Effector memory CD4-positive, alpha-beta T cell (primary cell): ENCODE measurements around the gene P2RX2.

Source experiments
- DNase-seq, 3 donors: peaks; one replicate each; pipeline ENCODE4 v3.0.0-alpha.2; 2020
- H3K27ac ChIP-seq: 2 replicates; pipeline ENCODE4 v1.7.0; 2013; ENCODE audit warnings: mild to moderate bottlenecking, low read length, moderate library complexity; ENCODE audit not compliant: insufficient read depth, poor library complexity, severe bottlenecking
- H3K27me3 ChIP-seq: replicated peaks from 2 replicates; pipeline ENCODE4 v1.7.0; 2013; ENCODE audit warnings: mild to moderate bottlenecking, low read length; ENCODE audit not compliant: insufficient read depth, control insufficient read depth, poor library complexity, severe bottlenecking
- H3K36me3 ChIP-seq: 2 replicates; pipeline ENCODE4 v1.7.0; 2013; ENCODE audit warnings: mild to moderate bottlenecking, low read length, moderate library complexity; ENCODE audit not compliant: control insufficient read depth, insufficient read depth
- H3K4me1 ChIP-seq: 2 replicates; pipeline ENCODE4 v1.7.0; 2013; ENCODE audit warnings: low read length, mild to moderate bottlenecking; ENCODE audit not compliant: control insufficient read depth, insufficient read depth, poor library complexity, severe bottlenecking
- H3K4me3 ChIP-seq: 2 replicates; pipeline ENCODE4 v1.7.0; 2013; ENCODE audit warnings: low read length, low read depth, mild to moderate bottlenecking; ENCODE audit not compliant: insufficient read depth, poor library complexity, severe bottlenecking
- H3K9me3 ChIP-seq: 2 replicates; pipeline ENCODE4 v1.7.0; 2013; ENCODE audit warnings: mild to moderate bottlenecking, low read length, moderate library complexity; ENCODE audit not compliant: control insufficient read depth

Gene P2RX2

DNA sequence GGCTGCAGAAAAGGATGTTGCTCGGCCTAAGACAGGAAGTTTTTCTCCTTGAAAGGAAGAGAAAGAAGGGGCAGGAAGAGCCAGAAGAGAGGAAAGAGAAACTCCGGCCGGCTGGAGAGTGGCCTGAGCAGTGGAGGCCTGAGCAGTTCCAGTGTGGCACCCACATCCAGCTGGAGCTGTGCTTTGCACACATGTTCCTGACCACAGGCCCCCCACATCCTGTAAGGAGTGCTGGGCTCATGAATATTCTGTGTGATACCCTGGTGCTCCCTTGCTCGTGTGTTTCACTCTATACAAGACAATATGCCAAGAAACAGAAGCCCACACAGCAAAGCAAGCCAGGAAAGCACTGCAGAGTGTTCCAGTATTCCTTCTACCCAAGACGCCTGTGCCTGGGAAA, 41.5 kb downstream of the P2RX2 start:
- Histone ChIP-seq H3K4me3 (no peak overlapping the region), H3K36me3 (peaks cover 65% of the 10 kb centered on the region), H3K27me3 (no peaks in the 10 kb centered on the region), H3K27ac (no peak overlapping the region), H3K4me1 (no peaks in the 10 kb centered on the region), H3K9me3 (no peaks in the 10 kb centered on the region)
- no peak for DNase-seq

GRCh38 chr12:132660996-132661395, 42.4 kb downstream of the P2RX2 start:
- Histone ChIP-seq H3K27ac (no peak overlapping the region), H3K36me3 (peaks cover 74% of the 10 kb centered on the region), H3K4me1 (no peaks in the 10 kb centered on the region), H3K4me3 (no peak overlapping the region), H3K27me3 (no peaks in the 10 kb centered on the region), H3K9me3 (no peaks in the 10 kb centered on the region)
- DNase-seq, result no peak

GRCh38 chr12:132661972-132662371, 43.4 kb downstream of the P2RX2 start:
- no peak for DNase-seq
- Histone ChIP-seq H3K36me3 (peaks cover 79% of the 10 kb centered on the region), H3K27ac (no peak overlapping the region), H3K4me1 (no peaks in the 10 kb centered on the region), H3K9me3 (no peaks in the 10 kb centered on the region), H3K27me3 (no peaks in the 10 kb centered on the region), H3K4me3 (no peak overlapping the region)

DNA sequence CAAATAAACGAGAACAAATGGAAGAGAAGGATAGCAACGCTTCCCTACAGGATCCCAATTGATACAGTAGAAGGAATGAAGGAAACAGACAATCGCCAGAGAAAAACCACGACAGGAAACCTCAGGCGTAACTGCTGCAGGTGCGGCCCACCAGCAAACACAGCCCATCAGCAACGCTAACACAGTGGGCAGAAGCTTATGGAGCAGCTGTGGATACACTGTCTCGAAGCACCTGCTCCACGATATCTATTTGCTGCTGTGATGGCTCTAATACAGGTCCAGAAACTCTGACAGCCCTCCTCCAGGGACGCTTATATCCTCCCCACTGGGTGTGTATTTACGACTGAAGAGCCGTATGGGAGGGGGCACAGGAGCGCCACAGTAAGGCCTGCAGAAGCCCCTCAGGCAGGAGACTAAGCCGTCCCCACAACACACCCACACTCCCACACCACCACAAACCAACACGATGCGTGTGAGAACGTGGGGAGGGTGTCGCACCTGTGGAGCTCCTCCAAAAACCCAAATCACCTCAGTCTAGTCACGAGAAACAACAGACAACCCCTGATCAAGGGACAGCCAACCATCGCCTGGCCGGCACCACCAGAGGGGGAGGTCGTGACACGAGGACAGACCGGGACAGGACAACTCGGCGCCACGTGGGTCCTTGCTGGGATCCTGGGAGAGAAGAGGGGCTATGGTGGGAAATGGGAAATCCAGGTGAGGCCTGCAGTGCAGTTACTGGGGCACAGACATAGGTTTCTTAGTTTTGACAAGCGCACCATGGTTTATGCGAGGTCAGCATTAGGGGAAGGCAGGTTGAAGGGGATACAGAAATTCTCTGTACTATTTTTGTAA, 44.6 kb downstream of the P2RX2 start:
- Histone ChIP-seq H3K9me3 (no peaks in the 10 kb centered on the region), H3K27me3 (no peaks in the 10 kb centered on the region), H3K4me1 (no peaks in the 10 kb centered on the region), H3K4me3 (no peak overlapping the region), H3K27ac (no peak overlapping the region), H3K36me3 (peaks cover 73% of the 10 kb centered on the region)
- no peak for DNase-seq

- DNase-seq, result no peak
- Histone ChIP-seq H3K27me3 (no peaks in the 10 kb centered on the region), H3K4me3 (no peak overlapping the region), H3K4me1 (no peaks in the 10 kb centered on the region), H3K27ac (no peak overlapping the region), H3K36me3 (peaks cover 70% of the 10 kb centered on the region), H3K9me3 (no peaks in the 10 kb centered on the region)
Measured at GRCh38 chr12:132664206-132665148, 45.9 kb downstream of the P2RX2 start.

GRCh38 chr12:132665149-132665491, 46.5 kb downstream of the P2RX2 start:
- Histone ChIP-seq H3K4me3 (no peak overlapping the region), H3K27me3 (no peaks in the 10 kb centered on the region), H3K27ac (no peak overlapping the region), H3K4me1 (no peaks in the 10 kb centered on the region), H3K9me3 (no peaks in the 10 kb centered on the region), H3K36me3 (peaks cover 68% of the 10 kb centered on the region)
- no peak for DNase-seq

- DNase-seq, result no peak
- Histone ChIP-seq H3K4me1 (no peaks in the 10 kb centered on the region), H3K27ac (no peak overlapping the region), H3K36me3 (peaks cover 62% of the 10 kb centered on the region), H3K9me3 (no peaks in the 10 kb centered on the region), H3K4me3 (no peak overlapping the region), H3K27me3 (no peaks in the 10 kb centered on the region)
Measured at GRCh38 chr12:132665794-132666193, 47.2 kb downstream of the P2RX2 start.

- H3K27me3 ChIP-seq, result no peaks in the 10 kb centered on the region
- no peak for DNase-seq
- no peak overlapping the region for H3K4me3 ChIP-seq
- no peaks in the 10 kb centered on the region for H3K9me3 ChIP-seq
- H3K4me1 ChIP-seq, result peaks cover 7% of the 10 kb centered on the region
- peaks cover 63% of the 10 kb centered on the region for H3K36me3 ChIP-seq
- H3K27ac ChIP-seq, result no peak overlapping the region
Measured at GRCh38 chr12:132668191-132669088, 49.9 kb downstream of the P2RX2 start.

DNA sequence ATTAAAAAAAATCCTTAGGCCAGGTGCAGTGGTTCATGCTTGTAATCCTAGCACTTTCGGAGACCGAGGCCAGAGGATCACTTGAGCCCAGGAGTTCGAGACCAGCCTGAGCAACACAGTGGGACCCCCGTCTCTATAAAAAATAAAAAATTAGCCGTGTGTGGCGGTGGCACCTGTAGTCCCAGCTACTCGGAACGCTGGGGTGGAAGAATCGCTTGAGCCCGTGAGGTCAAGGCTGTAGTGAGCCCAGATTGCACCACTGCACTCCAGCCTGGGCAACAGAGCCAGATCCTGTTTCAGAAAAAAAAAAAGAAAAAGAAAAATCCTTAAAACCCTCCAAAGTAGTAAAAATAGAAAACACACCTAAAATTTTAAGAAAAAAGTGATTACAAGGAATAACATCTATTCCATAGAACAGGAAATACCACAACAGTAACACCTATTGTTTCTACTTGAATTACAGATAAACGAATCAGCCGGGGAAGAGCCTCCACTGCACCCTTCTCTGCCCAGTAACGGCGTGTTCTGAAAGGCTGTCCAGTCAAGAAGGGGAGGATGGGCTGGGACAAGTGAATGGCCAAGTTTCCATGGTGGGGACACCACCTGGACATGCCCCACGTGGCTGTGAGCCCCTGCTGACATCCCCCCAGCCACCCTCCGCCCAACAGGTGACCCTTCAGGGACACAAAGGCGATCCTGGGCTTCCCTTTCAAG, 50.7 kb downstream of the P2RX2 start:
- no peaks in the 10 kb centered on the region for H3K9me3 ChIP-seq
- H3K4me3 ChIP-seq, result no peak overlapping the region
- H3K27me3 ChIP-seq, result no peaks in the 10 kb centered on the region
- peaks cover 7% of the 10 kb centered on the region for H3K4me1 ChIP-seq
- no peak overlapping the region for H3K27ac ChIP-seq
- H3K36me3 ChIP-seq, result peaks cover 59% of the 10 kb centered on the region
- DNase-seq, result no peak
